Endothelial cell of umbilical vein (primary cell): ENCODE results near the gene FATE1. TPM values are rescaled to one million over a fixed set of nuclear protein-coding genes. Genes with fewer than 3 reads are reported as not detected.

Experiments
- BruUV-seq: library from RNA; stranded (reverse); fragments of 400-500 nt; replicated peaks from 2 replicates; lab custom pipeline; 2021; lab: Mats Ljungman, UMichigan
- CTCF ChIA-PET: fragments of 300-600, 350-600 bp; sonication (Branson Sonifier 250); formaldehyde crosslinking; loops from one replicate; lab custom pipeline; 2021; ENCODE audit warnings: antibody characterized with exemption, inconsistent platforms; lab: Charles Lee
- POLR2A ChIA-PET: fragments of 300-600, 350-600 bp; sonication (Branson Sonifier 250); formaldehyde crosslinking; loops from one replicate; lab custom pipeline; 2021; ENCODE audit warnings: antibody characterized with exemption, inconsistent platforms; lab: Charles Lee
- DNase-seq: peaks from one replicate; pipeline ENCODE4 v3.0.0-alpha.2; 2011; ENCODE audit warnings: low read depth, low spot score
- FAIRE-seq: peaks from 2 replicates; lab custom pipeline; 2011; peaks lifted over from hg19 to GRCh38; lab: Jason Lieb, UNC
- H2AFZ ChIP-seq: 2 replicates; pipeline ENCODE4 v1.6.0; 2012; ENCODE audit warnings: low read depth, low read length, control low read depth, inconsistent platforms
- H3K27ac ChIP-seq: 2 replicates; pipeline ENCODE4 v1.5.1; 2011; ENCODE audit warnings: low read depth, mild to moderate bottlenecking, control low read depth, low read length, moderate library complexity; ENCODE audit not compliant: insufficient read depth
- H3K27me3 ChIP-seq, 2 experiments: 2 replicates each; pipeline versions ENCODE4 v1.6.0 to v1.6.1; 2011; ENCODE audit warnings: low read length in 2 of 2, mixed read lengths in 1 of 2; ENCODE audit not compliant: control insufficient read depth in 2 of 2, insufficient read depth in 2 of 2
- H3K36me3 ChIP-seq, 2 experiments: 2 replicates in 1 of 2; 3 replicates in 1 of 2; pipeline ENCODE4 v1.5.1; 2011; ENCODE audit warnings: low read length in 2 of 2, mild to moderate bottlenecking in 1 of 2, moderate library complexity in 1 of 2; ENCODE audit not compliant: control insufficient read depth in 2 of 2, insufficient read depth in 2 of 2; ENCODE audit errors: extremely low read depth in 1 of 2
- H3K4me1 ChIP-seq: 3 replicates; pipeline ENCODE4 v1.5.1; 2011; ENCODE audit warnings: mild to moderate bottlenecking, low read length; ENCODE audit not compliant: control insufficient read depth, insufficient read depth; ENCODE audit errors: extremely low read depth
- H3K4me2 ChIP-seq: 2 replicates; pipeline ENCODE4 v1.6.1; 2011; ENCODE audit warnings: low read length, control low read depth, mixed read lengths; ENCODE audit not compliant: insufficient read depth
- H3K4me3 ChIP-seq, 3 experiments: fragments of 200-600 bp in 1 of 3; sonication (generic), shearing (Covaris generic) in 1 of 3; replicated peaks in 1 of 3; 2 replicates each; pipeline ENCODE4 v1.5.1; 2011 to 2016; ENCODE audit warnings: control low read depth in 3 of 3, low read length in 3 of 3, mild to moderate bottlenecking in 2 of 3, inconsistent platforms in 1 of 3, low read depth in 1 of 3, moderate library complexity in 1 of 3; ENCODE audit not compliant: insufficient read depth in 1 of 3
- H3K79me2 ChIP-seq: 2 replicates; pipeline ENCODE4 v1.6.0; 2012; ENCODE audit warnings: low read length, inconsistent platforms; ENCODE audit not compliant: control insufficient read depth, insufficient read depth
- H3K9ac ChIP-seq: replicated peaks from 2 replicates; pipeline ENCODE3; 2011; ENCODE audit warnings: low read length, control low read depth; ENCODE audit not compliant: insufficient read depth; ENCODE audit errors: extremely low read depth
- H3K9me1 ChIP-seq: replicated peaks from 3 replicates; pipeline ENCODE4 v1.6.0; 2011; ENCODE audit warnings: mild to moderate bottlenecking, low read length; ENCODE audit not compliant: control insufficient read depth, insufficient read depth; ENCODE audit errors: extremely low read depth
- H3K9me3 ChIP-seq: replicated peaks from 2 replicates; pipeline ENCODE4 v1.5.1; 2012; ENCODE audit warnings: low read length, inconsistent platforms; ENCODE audit not compliant: control insufficient read depth, insufficient read depth
- H4K20me1 ChIP-seq: replicated peaks from 2 replicates; pipeline ENCODE3; 2011; ENCODE audit warnings: mild to moderate bottlenecking, low read length; ENCODE audit not compliant: control insufficient read depth, insufficient read depth; ENCODE audit errors: extremely low read depth
- EZH2 ChIP-seq: IDR thresholded peaks from 2 replicates; pipeline ENCODE4 v1.6.1; 2012; ENCODE audit warnings: borderline replicate concordance, low read depth, mild to moderate bottlenecking, moderate library complexity, low read length, inconsistent platforms; ENCODE audit not compliant: severe bottlenecking
- FOS ChIP-seq: IDR thresholded peaks from 2 replicates; pipeline ENCODE4 v1.6.1; 2011; ENCODE audit warnings: mild to moderate bottlenecking, low read length, moderate library complexity, borderline replicate concordance; ENCODE audit not compliant: insufficient read depth
- GATA2 ChIP-seq: IDR thresholded peaks from 2 replicates; pipeline ENCODE4 v1.7.0; 2011; ENCODE audit warnings: low read depth, mild to moderate bottlenecking, moderate library complexity, mixed read lengths, low read length; ENCODE audit not compliant: insufficient read length, insufficient read depth
- JUN ChIP-seq: IDR thresholded peaks from 2 replicates; pipeline ENCODE4 v1.6.1; 2011; ENCODE audit warnings: borderline replicate concordance, low read depth; ENCODE audit not compliant: insufficient read length, insufficient read depth
- MYC ChIP-seq: IDR thresholded peaks from one replicate; pipeline ENCODE4 v1.6.1; 2011; ENCODE audit warnings: mild to moderate bottlenecking, low read depth, low read length
- POLR2A ChIP-seq: IDR thresholded peaks from 2 replicates; pipeline ENCODE4 v1.6.1; 2012; ENCODE audit warnings: low read depth, mild to moderate bottlenecking, control low read depth, low read length
- POLR2AphosphoS5 ChIP-seq: IDR thresholded peaks from 2 replicates; pipeline ENCODE4 v1.6.1; 2012; ENCODE audit warnings: low read depth, mild to moderate bottlenecking, control low read depth, low read length, moderate library complexity; ENCODE audit not compliant: insufficient read depth
- dilution Hi-C: fragments of 300-500 bp; cut with MboI; formaldehyde crosslinking; loops from one replicate; pipeline ENCODE4 v1.15.0; 2019; ENCODE audit warnings: low sequenced_read_pairs; ENCODE audit not compliant: extremely low pct_ligation_motif_present
- intact Hi-C: fragments of 100-400 bp; cut with micrococcal nuclease; formaldehyde crosslinking; loops from one replicate; pipeline ENCODE4 v1.10.0; 2022
- polyA plus RNA-seq, 4 experiments: library from polyadenylated mRNA; depleted of rRNA in 3 of 4; stranded (reverse) in 3 of 4; unstranded in 1 of 4; fragments of >200 nt; gene quantifications; 2 replicates each; pipeline versions ENCODE4 v1.2.1 to v1.2.3, GENCODE V29; 2011 to 2012; ENCODE audit warnings: missing spikeins in 1 of 4
- total RNA-seq: library from RNA; stranded (reverse); gene quantifications from 2 replicates; pipeline ENCODE4 v1.2.3, GENCODE V29; 2021
- TF ChIP-seq, protein P1 (sequence below): IDR thresholded peaks from 2 replicates; pipeline ENCODE4 v1.6.1; 2011; ENCODE audit not compliant: insufficient read depth, insufficient read length
- TF ChIP-seq, protein P2 (sequence below), 2 donors: IDR thresholded peaks; 1 replicate in 1 of 2; 2 replicates in 1 of 2; pipeline ENCODE4 v1.5.1; 2011; ENCODE audit warnings: low read length in 2 of 2, mild to moderate bottlenecking in 2 of 2, moderate library complexity in 2 of 2, control low read depth in 1 of 2, inconsistent platforms in 1 of 2, low read depth in 1 of 2; ENCODE audit not compliant: insufficient read depth in 1 of 2; ENCODE audit errors: extremely low read depth in 1 of 2

The FATE1 gene
- total and polyA plus RNA-seq, 2 donors (not counting 3 experiments of a cell fraction or from before 2014, with no cell fraction given), result not detected

DNA sequence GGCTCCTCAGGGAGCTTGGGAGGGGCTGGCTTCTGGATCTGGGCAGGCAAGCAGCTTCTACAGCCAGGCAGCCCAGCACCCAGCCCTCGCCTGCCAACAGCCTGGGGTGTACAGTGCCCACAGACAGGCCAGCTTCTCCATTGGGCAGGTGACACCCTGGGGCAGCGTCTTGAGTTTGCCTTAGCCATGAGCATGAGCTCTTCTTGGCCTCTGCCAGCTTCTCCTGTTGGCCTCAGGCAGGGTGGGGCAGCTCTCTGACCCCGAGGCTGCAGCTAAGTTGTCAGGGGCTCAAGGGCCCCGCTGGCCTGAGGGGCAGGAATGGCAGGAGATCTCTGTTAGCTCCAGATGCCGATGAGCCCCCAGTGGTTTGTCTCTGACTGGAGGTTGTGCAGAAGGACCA, 10.9 kb downstream of the FATE1 start:
- Histone ChIP-seq H3K27ac (no peak overlapping the region), H3K27me3 (no peaks in the 10 kb centered on the region), H3K79me2 (no peaks in the 10 kb centered on the region), H3K9ac (no peak overlapping the region), H3K4me1 (no peaks in the 10 kb centered on the region), H3K4me3 (no peak overlapping the region), H2AFZ (no peak overlapping the region), H3K4me2 (no peak overlapping the region), H3K36me3 (no peaks in the 10 kb centered on the region), H3K9me3 (no peaks in the 10 kb centered on the region), H4K20me1 (no peaks in the 10 kb centered on the region), H3K9me1 (no peaks in the 10 kb centered on the region)
- intact Hi-C loops (no loop called here), dilution Hi-C loops (no loop called here)
- TF ChIP-seq POLR2A, result no peak
- no peak for TF ChIP-seq EZH2
- no peak for TF ChIP-seq JUN
- no peak for TF ChIP-seq FOS
- TF ChIP-seq, protein P1, sequence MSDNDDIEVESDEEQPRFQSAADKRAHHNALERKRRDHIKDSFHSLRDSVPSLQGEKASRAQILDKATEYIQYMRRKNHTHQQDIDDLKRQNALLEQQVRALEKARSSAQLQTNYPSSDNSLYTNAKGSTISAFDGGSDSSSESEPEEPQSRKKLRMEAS, result no peak
- no peak for TF ChIP-seq GATA2
- TF ChIP-seq, protein P2, sequence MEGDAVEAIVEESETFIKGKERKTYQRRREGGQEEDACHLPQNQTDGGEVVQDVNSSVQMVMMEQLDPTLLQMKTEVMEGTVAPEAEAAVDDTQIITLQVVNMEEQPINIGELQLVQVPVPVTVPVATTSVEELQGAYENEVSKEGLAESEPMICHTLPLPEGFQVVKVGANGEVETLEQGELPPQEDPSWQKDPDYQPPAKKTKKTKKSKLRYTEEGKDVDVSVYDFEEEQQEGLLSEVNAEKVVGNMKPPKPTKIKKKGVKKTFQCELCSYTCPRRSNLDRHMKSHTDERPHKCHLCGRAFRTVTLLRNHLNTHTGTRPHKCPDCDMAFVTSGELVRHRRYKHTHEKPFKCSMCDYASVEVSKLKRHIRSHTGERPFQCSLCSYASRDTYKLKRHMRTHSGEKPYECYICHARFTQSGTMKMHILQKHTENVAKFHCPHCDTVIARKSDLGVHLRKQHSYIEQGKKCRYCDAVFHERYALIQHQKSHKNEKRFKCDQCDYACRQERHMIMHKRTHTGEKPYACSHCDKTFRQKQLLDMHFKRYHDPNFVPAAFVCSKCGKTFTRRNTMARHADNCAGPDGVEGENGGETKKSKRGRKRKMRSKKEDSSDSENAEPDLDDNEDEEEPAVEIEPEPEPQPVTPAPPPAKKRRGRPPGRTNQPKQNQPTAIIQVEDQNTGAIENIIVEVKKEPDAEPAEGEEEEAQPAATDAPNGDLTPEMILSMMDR (IDR thresholded peaks at IDR 0.05; ENCODE audit: extremely low read depth in 1 of 2, insufficient read depth in 1 of 2, low read depth in 1 of 2, low read length in 2 of 2), result no peak
- no peak for TF ChIP-seq POLR2AphosphoS5
- no peak for TF ChIP-seq MYC
- ChIA-PET POLR2A (no interaction called here), CTCF (no interaction called here)
- DNase-seq (no peak), FAIRE-seq (no peak)
- no TSS peak for BruUV-seq
